ENCODE measurements around the gene AMZ1.

The AMZ1 gene

GRCh38 chr7:2707481-2707880, 19.5 kb downstream of the AMZ1 start:
- peaks cover 89% of the 10 kb centered on the region for H3K27me3 Mint-ChIP-seq
- DNase-seq = no peak
- H3K27ac Mint-ChIP-seq = no peak overlapping the region
- peaks cover 37% of the 10 kb centered on the region for H3K4me1 Mint-ChIP-seq
- no peak overlapping the region for H3K4me3 Mint-ChIP-seq
- no peak for ATAC-seq
- H3K9me3 Mint-ChIP-seq = no peaks in the 10 kb centered on the region

- DNase-seq (no peak), ATAC-seq (no peak)
- Mint-ChIP-seq H3K4me3 (no peak overlapping the region), H3K4me1 (peaks cover 38% of the 10 kb centered on the region), H3K27me3 (peaks cover 89% of the 10 kb centered on the region), H3K9me3 (no peaks in the 10 kb centered on the region), H3K27ac (no peak overlapping the region)
Observed at GRCh38 chr7:2708041-2708440, 20.0 kb downstream of the AMZ1 start.

GRCh38 chr7:2708547-2709310, 20.7 kb downstream of the AMZ1 start:
- no peak for ATAC-seq
- H3K27ac Mint-ChIP-seq = peak overlapping the region in 1 of 2 donors; percentile 42
- H3K4me3 Mint-ChIP-seq = no peak overlapping the region
- no peaks in the 10 kb centered on the region for H3K9me3 Mint-ChIP-seq
- peaks cover 43% of the 10 kb centered on the region for H3K4me1 Mint-ChIP-seq
- no peak for DNase-seq
- peaks cover 89% of the 10 kb centered on the region for H3K27me3 Mint-ChIP-seq

GRCh38 chr7:2709553-2710285, 21.7 kb downstream of the AMZ1 start:
- Mint-ChIP-seq H3K4me1 (peaks cover 52% of the 10 kb centered on the region), H3K9me3 (no peaks in the 10 kb centered on the region), H3K4me3 (peak overlapping the region; percentile 72 to 85), H3K27ac (peak overlapping the region; percentile 67 to 69), H3K27me3 (peaks cover 96% of the 10 kb centered on the region)
- peak; percentile 83 to 86 for DNase-seq
- peak; percentile 90 for ATAC-seq

GRCh38 chr7:2710286-2710655, 22.3 kb downstream of the AMZ1 start:
- DNase-seq (no peak), ATAC-seq (no peak)
- H3K4me3 Mint-ChIP-seq = peak overlapping the region; percentile 72 to 85
- peaks cover 99% of the 10 kb centered on the region for H3K27me3 Mint-ChIP-seq
- H3K4me1 Mint-ChIP-seq = peaks cover 58% of the 10 kb centered on the region
- H3K9me3 Mint-ChIP-seq = no peaks in the 10 kb centered on the region
- peak overlapping the region in 1 of 2 donors; percentile 69 for H3K27ac Mint-ChIP-seq

- peaks cover 65% of the 10 kb centered on the region for H3K4me1 Mint-ChIP-seq
- ATAC-seq (peak; percentile 70), DNase-seq (peak in 1 of 2 donors; percentile 57)
- H3K9me3 Mint-ChIP-seq = no peaks in the 10 kb centered on the region
- H3K4me3 Mint-ChIP-seq = peak overlapping the region; percentile 58 to 85
- peaks cover 99% of the 10 kb centered on the region for H3K27me3 Mint-ChIP-seq
- peak overlapping the region in 1 of 2 donors; percentile 94 for H3K27ac Mint-ChIP-seq
Observed at GRCh38 chr7:2710901-2711551, 23.0 kb downstream of the AMZ1 start.

- peaks cover 99% of the 10 kb centered on the region for H3K27me3 Mint-ChIP-seq
Observed at GRCh38 chr7:2711895-2712675, 24.1 kb downstream of the AMZ1 start.

GRCh38 chr7:2713370-2713769, 25.4 kb downstream of the AMZ1 start:
- no peak overlapping the region for H3K4me3 Mint-ChIP-seq
- H3K4me1 Mint-ChIP-seq = peaks cover 88% of the 10 kb centered on the region
- ATAC-seq = no peak
- peak overlapping the region in 1 of 2 donors; percentile 76 for H3K27ac Mint-ChIP-seq
- H3K9me3 Mint-ChIP-seq = no peaks in the 10 kb centered on the region
- DNase-seq = no peak
- H3K27me3 Mint-ChIP-seq = peaks cover 99% of the 10 kb centered on the region

More at GRCh38 chr7:2711895-2712675, 24.1 kb downstream of the AMZ1 start:
- no peak for ATAC-seq
- DNase-seq = no peak
- H3K4me3 Mint-ChIP-seq = no peak overlapping the region
- no peaks in the 10 kb centered on the region for H3K9me3 Mint-ChIP-seq
- H3K27ac Mint-ChIP-seq = no peak overlapping the region
- peaks cover 76% of the 10 kb centered on the region for H3K4me1 Mint-ChIP-seq

GRCh38 chr7:2713978-2714377, 26.0 kb downstream of the AMZ1 start:
- Mint-ChIP-seq H3K9me3 (no peaks in the 10 kb centered on the region), H3K27me3 (peaks cover 99% of the 10 kb centered on the region), H3K27ac (no peak overlapping the region), H3K4me1 (peaks cover 92% of the 10 kb centered on the region), H3K4me3 (no peak overlapping the region)
- no peak for DNase-seq
- no peak for ATAC-seq

- H3K27me3 Mint-ChIP-seq = peaks cover 92% of the 10 kb centered on the region
- H3K27ac Mint-ChIP-seq = no peak overlapping the region
- DNase-seq (no peak), ATAC-seq (no peak)
- H3K4me1 Mint-ChIP-seq = peaks cover 92% of the 10 kb centered on the region
- H3K9me3 Mint-ChIP-seq = no peaks in the 10 kb centered on the region
- peak overlapping the region; percentile 25 to 70 for H3K4me3 Mint-ChIP-seq
Observed at GRCh38 chr7:2714636-2715035, 26.6 kb downstream of the AMZ1 start.

GRCh38 chr7:2715341-2716231, 27.6 kb downstream of the AMZ1 start:
- peak; percentile 61 for ATAC-seq
- Mint-ChIP-seq H3K27ac (no peak overlapping the region), H3K4me1 (peaks cover 91% of the 10 kb centered on the region), H3K9me3 (no peaks in the 10 kb centered on the region), H3K4me3 (peak overlapping the region; percentile 46 to 70), H3K27me3 (peaks cover 89% of the 10 kb centered on the region)
- no peak for DNase-seq

GRCh38 chr7:2716488-2716887, 28.5 kb downstream of the AMZ1 start:
- Mint-ChIP-seq H3K27ac (no peak overlapping the region), H3K4me3 (peak overlapping the region; percentile 2 to 70), H3K4me1 (peaks cover 89% of the 10 kb centered on the region), H3K27me3 (peaks cover 80% of the 10 kb centered on the region), H3K9me3 (no peaks in the 10 kb centered on the region)
- DNase-seq (no peak), ATAC-seq (no peak)

GRCh38 chr7:2716906-2717292, 28.9 kb downstream of the AMZ1 start:
- peak overlapping the region; percentile 2 to 70 for H3K4me3 Mint-ChIP-seq
- peaks cover 77% of the 10 kb centered on the region for H3K27me3 Mint-ChIP-seq
- no peak for DNase-seq
- H3K9me3 Mint-ChIP-seq = no peaks in the 10 kb centered on the region
- no peak for ATAC-seq
- H3K4me1 Mint-ChIP-seq = peaks cover 86% of the 10 kb centered on the region
- no peak overlapping the region for H3K27ac Mint-ChIP-seq
